Lung (tissue), 12 donors: ENCODE measurements around the gene SHH. TPM values are rescaled to one million over a fixed set of nuclear protein-coding genes. Genes with fewer than 3 reads are reported as not detected.

Source experiments
- ATAC-seq: fragments of 200-7000 bp; cut with Tn5 transposase; one replicate; pipeline ENCODE4 v1.9.1; 2020; ENCODE audit warnings: moderate number of reproducible peaks; ENCODE audit not compliant: insufficient read depth, low FRiP score
- DNase-seq, 3 donors: peaks; one replicate each; pipeline ENCODE4 v3.0.0-alpha.2; 2013 to 2017
- H3K27ac ChIP-seq, 2 donors: one replicate each; pipeline ENCODE4 v1.5.1; 2013; ENCODE audit warnings: mild to moderate bottlenecking in 2 of 2, moderate library complexity in 2 of 2, control low read depth in 1 of 2, inconsistent platforms in 1 of 2, low read depth in 1 of 2, low read length in 1 of 2
- H3K27me3 ChIP-seq, 3 donors: one replicate each; pipeline ENCODE4 v1.5.1; 2013; ENCODE audit warnings: low read length in 2 of 3; ENCODE audit not compliant: control insufficient read depth in 3 of 3, insufficient read depth in 3 of 3
- H3K36me3 ChIP-seq, 4 donors: one replicate each; pipeline ENCODE4 v1.5.1; 2013; ENCODE audit warnings: low read length in 4 of 4, mild to moderate bottlenecking in 1 of 4, moderate library complexity in 1 of 4; ENCODE audit not compliant: control insufficient read depth in 4 of 4, insufficient read depth in 4 of 4
- H3K4me1 ChIP-seq, 5 donors: one replicate each; pipeline ENCODE4 v1.5.1; 2013; ENCODE audit warnings: low read length in 5 of 5, mild to moderate bottlenecking in 2 of 5, moderate library complexity in 1 of 5; ENCODE audit not compliant: control insufficient read depth in 5 of 5, insufficient read depth in 5 of 5
- H3K4me3 ChIP-seq: one replicate; pipeline ENCODE4 v1.5.1; 2013; ENCODE audit warnings: mild to moderate bottlenecking, control low read depth, moderate library complexity
- H3K9ac ChIP-seq, 2 donors: one replicate each; pipeline ENCODE4 v1.5.1; 2013; ENCODE audit warnings: low read length in 2 of 2, control low read depth in 1 of 2; ENCODE audit not compliant: insufficient read depth in 1 of 2
- H3K9me3 ChIP-seq, 4 donors: one replicate each; pipeline ENCODE4 v1.5.1; 2013; ENCODE audit warnings: low read length in 3 of 4, mild to moderate bottlenecking in 1 of 4, moderate library complexity in 1 of 4; ENCODE audit not compliant: control insufficient read depth in 4 of 4, insufficient read depth in 3 of 4
- WGBS, 2 donors: extraction: QIAGEN DNeasy Blood & Tissue Kit; methylation state at CpG; one replicate each; pipeline ENCODE4 v1.1.7; 2013; 5-methylcytosine and 5-hydroxymethylcytosine counted together
- polyA plus RNA-seq, 2 donors: library from polyadenylated mRNA; stranded (reverse); fragments of 200-250 nt; gene quantifications; one replicate each; pipeline ENCODE4 v1.2.1, GENCODE V29; 2013
- total RNA-seq, 2 donors: library from RNA; depleted of rRNA in 1 of 2; stranded (reverse); fragments of >200 nt in 1 of 2; gene quantifications; one replicate each; pipeline ENCODE4 v1.2.1, GENCODE V29; 2014 to 2021
- TF ChIP-seq, protein P1 (sequence below): IDR thresholded peaks from 2 replicates; pipeline ENCODE4 v1.5.1; 2012; ENCODE audit warnings: mild to moderate bottlenecking; ENCODE audit errors: control extremely low read depth, extremely low read depth
- donor health status: control.
- donor health status: control.
- donor health status: Bipolar disorder and iron deficiency.
- donor health status: healthy.
- donor health status: DM: yes; HTN: yes; CAD: no.

SHH gene
- total and polyA plus RNA-seq, 4 donors = 1.5 to 9.3 (median 4.4) TPM

DNA sequence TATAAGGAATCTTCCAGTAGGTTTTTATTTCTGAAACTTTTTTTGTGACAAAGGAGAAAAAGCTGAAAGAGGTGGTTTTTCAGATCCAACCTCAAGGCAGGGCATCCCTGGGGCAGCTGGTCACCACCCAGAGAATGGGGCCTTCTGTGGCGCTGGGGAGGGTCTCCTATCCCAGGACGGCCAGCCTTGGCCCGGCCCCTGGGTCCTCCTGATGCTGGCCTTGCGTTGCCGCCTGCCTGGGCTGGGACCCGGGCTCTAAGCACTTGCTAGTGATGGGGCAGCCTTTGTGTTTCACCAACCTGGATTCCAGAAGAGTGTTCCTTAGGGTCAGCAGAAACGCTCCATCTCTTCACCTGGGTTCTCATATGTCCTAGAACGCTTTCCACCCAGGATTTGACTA lies 16.3 kb downstream of the SHH start:
- Histone ChIP-seq H3K9ac (no peak overlapping the region), H3K27ac (no peak overlapping the region), H3K36me3 (no peaks in the 10 kb centered on the region), H3K4me3 (no peak overlapping the region), H3K9me3 (peaks cover 0 to 4% (median 0%) of the 10 kb centered on the region in 4 donors), H3K27me3 (peaks cover 0 to 14% (median 7%) of the 10 kb centered on the region in 3 donors), H3K4me1 (peaks cover 0 to 8% (median 0%) of the 10 kb centered on the region in 5 donors)
- DNase-seq (no peak), ATAC-seq (no peak)
- 80 to 89% methylated on average over 8 of the region's 8 CpGs for WGBS, 2 donors
- TF ChIP-seq, protein P1, sequence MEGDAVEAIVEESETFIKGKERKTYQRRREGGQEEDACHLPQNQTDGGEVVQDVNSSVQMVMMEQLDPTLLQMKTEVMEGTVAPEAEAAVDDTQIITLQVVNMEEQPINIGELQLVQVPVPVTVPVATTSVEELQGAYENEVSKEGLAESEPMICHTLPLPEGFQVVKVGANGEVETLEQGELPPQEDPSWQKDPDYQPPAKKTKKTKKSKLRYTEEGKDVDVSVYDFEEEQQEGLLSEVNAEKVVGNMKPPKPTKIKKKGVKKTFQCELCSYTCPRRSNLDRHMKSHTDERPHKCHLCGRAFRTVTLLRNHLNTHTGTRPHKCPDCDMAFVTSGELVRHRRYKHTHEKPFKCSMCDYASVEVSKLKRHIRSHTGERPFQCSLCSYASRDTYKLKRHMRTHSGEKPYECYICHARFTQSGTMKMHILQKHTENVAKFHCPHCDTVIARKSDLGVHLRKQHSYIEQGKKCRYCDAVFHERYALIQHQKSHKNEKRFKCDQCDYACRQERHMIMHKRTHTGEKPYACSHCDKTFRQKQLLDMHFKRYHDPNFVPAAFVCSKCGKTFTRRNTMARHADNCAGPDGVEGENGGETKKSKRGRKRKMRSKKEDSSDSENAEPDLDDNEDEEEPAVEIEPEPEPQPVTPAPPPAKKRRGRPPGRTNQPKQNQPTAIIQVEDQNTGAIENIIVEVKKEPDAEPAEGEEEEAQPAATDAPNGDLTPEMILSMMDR = no peak

DNA sequence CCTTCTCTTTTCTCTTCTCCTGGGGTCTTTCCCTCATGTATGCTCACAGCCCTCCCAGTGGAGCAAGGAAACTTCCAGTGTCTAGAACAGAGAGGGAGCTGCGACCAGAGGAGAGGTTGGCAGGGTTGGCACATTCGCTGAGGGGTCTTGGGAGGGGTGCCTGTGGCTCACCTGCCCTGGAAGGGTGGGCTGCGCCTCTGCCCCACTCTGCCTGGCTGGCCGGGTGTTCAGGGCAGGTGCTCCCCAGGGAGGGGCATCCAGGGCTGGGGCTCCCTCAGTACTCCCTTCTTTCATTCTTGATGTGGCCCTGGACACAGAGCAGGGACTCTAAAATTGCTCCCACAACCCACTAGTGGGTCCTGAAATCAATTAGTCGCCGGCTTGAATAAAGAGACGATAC lies 16.9 kb downstream of the SHH start:
- H3K27me3 ChIP-seq = peaks cover 0 to 10% (median 7%) of the 10 kb centered on the region in 3 donors
- 89 to 94% methylated on average over 7 of the region's 7 CpGs for WGBS, 2 donors
- H3K9me3 ChIP-seq = peaks cover 0 to 4% (median 0%) of the 10 kb centered on the region in 4 donors
- TF ChIP-seq, protein P1 = no peak
- no peak overlapping the region for H3K4me3 ChIP-seq
- H3K9ac ChIP-seq = no peak overlapping the region
- DNase-seq (no peak), ATAC-seq (no peak)
- no peaks in the 10 kb centered on the region for H3K36me3 ChIP-seq
- no peak overlapping the region for H3K27ac ChIP-seq
- peaks cover 0 to 8% (median 0%) of the 10 kb centered on the region in 5 donors for H3K4me1 ChIP-seq

DNA sequence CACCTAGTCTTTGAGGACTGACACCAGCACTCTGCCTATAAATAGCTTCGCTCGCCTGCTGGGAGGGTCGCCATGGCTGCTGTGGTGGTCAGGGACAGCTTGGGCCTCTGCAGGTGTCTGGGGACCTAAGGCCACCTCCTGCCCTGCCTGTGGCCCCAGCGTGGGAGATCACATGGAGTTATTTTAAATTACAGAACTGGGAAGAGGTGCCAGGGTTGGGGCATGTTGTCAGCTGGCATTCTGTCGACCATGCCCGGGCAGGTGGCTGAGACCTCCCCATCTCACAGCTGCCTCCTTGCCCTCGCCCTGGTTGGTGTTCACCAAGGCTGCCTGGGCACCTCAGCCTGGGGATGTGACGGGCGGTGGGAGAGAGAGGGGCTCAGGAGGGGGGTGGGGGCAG lies 18.1 kb downstream of the SHH start:
- DNase-seq (no peak), ATAC-seq (no peak)
- no peak overlapping the region for H3K27ac ChIP-seq
- 85 to 91% methylated on average over 9 of the region's 9 CpGs for WGBS, 2 donors
- no peak overlapping the region for H3K4me3 ChIP-seq
- H3K9ac ChIP-seq = no peak overlapping the region
- TF ChIP-seq, protein P1 = no peak
- peaks cover 0 to 4% (median 0%) of the 10 kb centered on the region in 4 donors for H3K9me3 ChIP-seq
- H3K36me3 ChIP-seq = no peaks in the 10 kb centered on the region
- H3K27me3 ChIP-seq = peaks cover 0 to 8% (median 3%) of the 10 kb centered on the region in 3 donors
- H3K4me1 ChIP-seq = peaks cover 0 to under 1% (median 0%) of the 10 kb centered on the region in 5 donors

DNA sequence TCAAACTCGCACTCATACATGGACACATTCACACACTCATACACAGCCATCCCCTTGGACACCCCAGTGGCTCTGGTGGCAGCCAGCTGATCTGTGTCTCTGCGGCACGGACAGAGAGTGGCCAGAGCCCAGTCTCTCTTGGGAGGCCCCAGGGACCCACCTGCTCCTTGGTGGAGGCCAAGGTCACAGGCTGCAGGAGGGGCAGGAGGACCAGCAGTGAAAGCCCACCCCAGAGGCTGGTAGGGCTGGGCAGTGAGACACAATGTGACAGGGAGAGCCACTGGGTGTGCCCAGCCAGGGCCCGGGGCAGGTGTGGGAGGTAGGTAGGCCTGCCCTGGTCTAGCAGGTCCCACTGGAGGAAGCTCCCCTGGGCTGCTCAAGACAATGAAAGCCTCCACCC lies 18.5 kb downstream of the SHH start:
- TF ChIP-seq, protein P1 = no peak
- 90 to 93% methylated on average over 4 of the region's 4 CpGs for WGBS, 2 donors
- no peaks in the 10 kb centered on the region for H3K36me3 ChIP-seq
- H3K27me3 ChIP-seq = peaks cover 0 to 8% (median 3%) of the 10 kb centered on the region in 3 donors
- no peaks in the 10 kb centered on the region for H3K4me1 ChIP-seq
- no peak overlapping the region for H3K4me3 ChIP-seq
- ATAC-seq (no peak), DNase-seq (no peak)
- peaks cover 0 to 4% (median 0%) of the 10 kb centered on the region in 4 donors for H3K9me3 ChIP-seq
- no peak overlapping the region for H3K27ac ChIP-seq
- H3K9ac ChIP-seq = no peak overlapping the region
